Esophagus squamous epithelium (tissue), 5 donors: ENCODE results near the gene HDAC6. TPM values are rescaled to one million over a fixed set of nuclear protein-coding genes. Genes with fewer than 3 reads are reported as not detected.

ENCODE experiments used
- DNase-seq: peaks from one replicate; lab custom pipeline; 2025; lab: John Stamatoyannopoulos, UW
- H3K27ac ChIP-seq, 4 donors: fragments of 200-600 bp; sonication (generic); one replicate each; pipeline ENCODE4 v1.5.1; 2016 to 2019; ENCODE audit warnings: mild to moderate bottlenecking in 1 of 4
- H3K27me3 ChIP-seq, 4 donors: fragments of 200-600 bp; sonication (generic); 1 replicate in 3 of 4; 2 replicates in 1 of 4; pipeline versions ENCODE4 v1.5.1 to v1.6.0; 2017 to 2021; ENCODE audit warnings: antibody characterized with exemption in 1 of 4
- H3K36me3 ChIP-seq, 3 donors: fragments of 200-600 bp; sonication (generic); one replicate each; pipeline ENCODE4 v1.5.1; 2016 to 2019
- H3K4me1 ChIP-seq, 3 donors: fragments of 200-600 bp; sonication (generic); one replicate each; pipeline ENCODE4 v1.5.1; 2017 to 2019
- H3K4me3 ChIP-seq, 4 donors: fragments of 200-600 bp; sonication (generic); 1 replicate in 3 of 4; 2 replicates in 1 of 4; pipeline ENCODE4 v1.5.1; 2016 to 2019; ENCODE audit warnings: mild to moderate bottlenecking in 2 of 4, moderate library complexity in 1 of 4
- H3K9me3 ChIP-seq, 3 donors: fragments of 200-600 bp; sonication (generic); one replicate each; pipeline ENCODE4 v1.5.1; 2016 to 2019
- CTCF ChIP-seq, 6 experiments: fragments of 450-650 bp in 4 of 6; fragments of 200-600 bp in 2 of 6; sonication (generic) in 2 of 6; IDR thresholded peaks; one replicate each; pipeline ENCODE4 v1.5.1; 2016 to 2019; ENCODE audit warnings: antibody characterized with exemption in 6 of 6, mild to moderate bottlenecking in 4 of 6, moderate library complexity in 4 of 6
- POLR2A ChIP-seq, 4 donors: fragments of 450-650 bp; IDR thresholded peaks; one replicate each; pipeline ENCODE4 v1.6.1; 2017; ENCODE audit warnings: antibody characterized with exemption in 4 of 4, mild to moderate bottlenecking in 4 of 4, moderate library complexity in 3 of 4
- WGBS, 2 donors: methylation state at CpG; one replicate each; pipeline ENCODE4 v1.1.5; 2018; 5-methylcytosine and 5-hydroxymethylcytosine counted together
- intact Hi-C: fragments of 100-400 bp; cut with DNase I; formaldehyde crosslinking; loops from one replicate; pipeline ENCODE4 v1.15.0; 2022
- total RNA-seq, 4 donors: library from RNA; depleted of rRNA; stranded (reverse); fragments of >200 nt; gene quantifications; one replicate each; pipeline ENCODE4 v1.1.0, GENCODE V29; 2016
- donor health status: DM: yes; HTN: yes; CAD: no.

HDAC6 gene
- total RNA-seq, 4 donors from 2014 or later: 39.9 to 54.9 (median 48.2) TPM

GRCh38 chrX:48792219-48792618 is 9.6 kb upstream of the HDAC6 start:
- no peaks in the 10 kb centered on the region for H3K36me3 ChIP-seq
- no peaks in the 10 kb centered on the region for H3K9me3 ChIP-seq
- peaks cover 0 to 3% (median 0%) of the 10 kb centered on the region in 4 donors for H3K27me3 ChIP-seq
- no peak overlapping the region for H3K27ac ChIP-seq
- intact Hi-C loops: no loop called here
- DNase-seq: no peak
- WGBS, 2 donors: 84% methylated on average over 7 of the region's 7 CpGs; no CpG with 5 or more reads in 1 of the 2 donors
- no peak for TF ChIP-seq CTCF (IDR thresholded peaks at IDR 0.05)
- TF ChIP-seq POLR2A (IDR thresholded peaks at IDR 0.05): no peak
- H3K4me1 ChIP-seq: no peaks in the 10 kb centered on the region
- no peak overlapping the region for H3K4me3 ChIP-seq

GRCh38 chrX:48793935-48794334 is 7.9 kb upstream of the HDAC6 start:
- H3K4me3 ChIP-seq: no peak overlapping the region
- no peak for DNase-seq
- 81% methylated on average over 2 of the region's 4 CpGs; no CpG with 5 or more reads in 1 of the 2 donors for WGBS, 2 donors
- no peaks in the 10 kb centered on the region for H3K4me1 ChIP-seq
- no peak for TF ChIP-seq POLR2A (IDR thresholded peaks at IDR 0.05)
- no peak for TF ChIP-seq CTCF (IDR thresholded peaks at IDR 0.05)
- no peaks in the 10 kb centered on the region for H3K27me3 ChIP-seq
- no peak overlapping the region for H3K27ac ChIP-seq
- intact Hi-C loops: no loop called here
- no peaks in the 10 kb centered on the region for H3K36me3 ChIP-seq
- H3K9me3 ChIP-seq: no peaks in the 10 kb centered on the region

GRCh38 chrX:48794340-48794910 is 7.4 kb upstream of the HDAC6 start:
- TF ChIP-seq POLR2A (IDR thresholded peaks at IDR 0.05): no peak
- no peak for TF ChIP-seq CTCF (IDR thresholded peaks at IDR 0.05)
- Histone ChIP-seq H3K36me3 (no peaks in the 10 kb centered on the region), H3K4me3 (no peak overlapping the region), H3K9me3 (no peaks in the 10 kb centered on the region), H3K4me1 (no peaks in the 10 kb centered on the region), H3K27ac (no peak overlapping the region), H3K27me3 (no peaks in the 10 kb centered on the region)
- WGBS, 2 donors: 83 to 87% methylated on average over 9 to 11 of the region's 12 CpGs
- no peak for DNase-seq
- intact Hi-C loops: no loop called here

GRCh38 chrX:48794911-48795515 is 6.9 kb upstream of the HDAC6 start:
- H3K9me3 ChIP-seq: no peaks in the 10 kb centered on the region
- 44 to 51% methylated on average over 4 to 6 of the region's 8 CpGs for WGBS, 2 donors
- no peak for DNase-seq
- no peak for TF ChIP-seq POLR2A (IDR thresholded peaks at IDR 0.05)
- TF ChIP-seq CTCF (IDR thresholded peaks at IDR 0.05): no peak
- H3K4me1 ChIP-seq: no peaks in the 10 kb centered on the region
- intact Hi-C loops: no loop called here
- H3K27ac ChIP-seq: no peak overlapping the region
- no peak overlapping the region for H3K4me3 ChIP-seq
- H3K36me3 ChIP-seq: no peaks in the 10 kb centered on the region
- H3K27me3 ChIP-seq: no peaks in the 10 kb centered on the region

GRCh38 chrX:48798318-48798717 is 3.5 kb upstream of the HDAC6 start:
- no peaks in the 10 kb centered on the region for H3K36me3 ChIP-seq
- no peak for TF ChIP-seq CTCF (IDR thresholded peaks at IDR 0.05)
- TF ChIP-seq POLR2A (IDR thresholded peaks at IDR 0.05): no peak
- intact Hi-C loops: no loop called here
- no peaks in the 10 kb centered on the region for H3K9me3 ChIP-seq
- no peak overlapping the region for H3K27ac ChIP-seq
- WGBS, 2 donors: 72 to 94% methylated on average over 2 of the region's 2 CpGs
- no peak overlapping the region for H3K4me3 ChIP-seq
- no peak for DNase-seq
- peaks cover 0 to 13% (median 4%) of the 10 kb centered on the region in 3 donors for H3K4me1 ChIP-seq
- no peaks in the 10 kb centered on the region for H3K27me3 ChIP-seq
